G401.6 (cell line): Measurements from ENCODE around the gene SMARCB1.

Source experiments
- FAIRE-seq: peaks from 2 replicates; lab custom pipeline; 2012; peaks lifted over from hg19 to GRCh38; lab: Jason Lieb, UNC

The SMARCB1 gene

GRCh38 chr22:23781065-23781464 lies 5.7 kb upstream of the SMARCB1 start:
- no peak for FAIRE-seq

GRCh38 chr22:23781511-23782183 lies 5.1 kb upstream of the SMARCB1 start:
- no peak for FAIRE-seq

- FAIRE-seq = no peak
Measured at GRCh38 chr22:23782252-23782651, 4.5 kb upstream of the SMARCB1 start.

GRCh38 chr22:23782703-23783102 lies 4.1 kb upstream of the SMARCB1 start:
- FAIRE-seq = no peak

- FAIRE-seq = no peak
Measured at GRCh38 chr22:23783265-23784150, 3.3 kb upstream of the SMARCB1 start.

GRCh38 chr22:23784215-23784732 lies 2.5 kb upstream of the SMARCB1 start:
- FAIRE-seq = no peak

- FAIRE-seq = no peak
Measured at GRCh38 chr22:23786261-23786710, 480 bp upstream of the SMARCB1 start.

GRCh38 chr22:23787600-23787896 lies 782 bp downstream of the SMARCB1 start:
- no peak for FAIRE-seq

GRCh38 chr22:23787910-23788309 lies 1.1 kb downstream of the SMARCB1 start:
- no peak for FAIRE-seq

- FAIRE-seq = no peak
Measured at GRCh38 chr22:23789121-23789520, 2.4 kb downstream of the SMARCB1 start.

- no peak for FAIRE-seq
Measured at GRCh38 chr22:23789638-23790037, 2.9 kb downstream of the SMARCB1 start.

GRCh38 chr22:23790819-23791737 lies 4.3 kb downstream of the SMARCB1 start:
- no peak for FAIRE-seq

- no peak for FAIRE-seq
Measured at GRCh38 chr22:23791738-23792645, 5.2 kb downstream of the SMARCB1 start.

GRCh38 chr22:23793326-23793725 lies 6.6 kb downstream of the SMARCB1 start:
- no peak for FAIRE-seq

GRCh38 chr22:23796461-23796860 lies 9.7 kb downstream of the SMARCB1 start:
- no peak for FAIRE-seq

- FAIRE-seq = no peak
Measured at GRCh38 chr22:23800297-23801237, 13.8 kb downstream of the SMARCB1 start.

GRCh38 chr22:23801238-23801821 lies 14.6 kb downstream of the SMARCB1 start:
- FAIRE-seq = no peak

GRCh38 chr22:23801886-23802377 lies 15.2 kb downstream of the SMARCB1 start:
- no peak for FAIRE-seq

- FAIRE-seq = no peak
Measured at GRCh38 chr22:23803001-23803819, 16.4 kb downstream of the SMARCB1 start.
